Liver (tissue), 3 donors: ENCODE measurements around the gene PCMTD2.

Experiments used
- CTCF ChIP-seq: fragments of 150-350 bp; IDR thresholded peaks from 2 replicates; pipeline ENCODE4 v1.5.1; 2017; ENCODE audit warnings: improper control_type of control experiment, low read depth, low read length; ENCODE audit not compliant: missing input control
- EGR1 ChIP-seq, 2 donors: IDR thresholded peaks; 2 replicates each; pipeline ENCODE4 v1.6.1; 2016 to 2018; ENCODE audit warnings: antibody characterized with exemption in 2 of 2, low read depth in 2 of 2
- FOXA1 ChIP-seq: IDR thresholded peaks from 2 replicates; pipeline ENCODE4 v1.6.1; 2016; ENCODE audit warnings: antibody characterized with exemption
- GABPA ChIP-seq, 2 donors: IDR thresholded peaks in 1 of 2; conservative IDR thresholded peaks in 1 of 2; 2 replicates each; pipeline ENCODE4 v1.6.1; 2016; ENCODE audit warnings: antibody characterized with exemption in 2 of 2, mild to moderate bottlenecking in 1 of 2, moderate library complexity in 1 of 2
- JUND ChIP-seq, 2 donors: IDR thresholded peaks; 2 replicates each; pipeline ENCODE4 v1.6.1; 2016; ENCODE audit warnings: antibody characterized with exemption in 2 of 2
- RAD21 ChIP-seq, 2 donors: IDR thresholded peaks; 2 replicates each; pipeline ENCODE4 v1.6.1; 2016; ENCODE audit warnings: antibody characterized with exemption in 2 of 2, mild to moderate bottlenecking in 2 of 2
- RXRA ChIP-seq, 2 donors: IDR thresholded peaks; 2 replicates each; pipeline ENCODE4 v1.6.1; 2017 to 2018; ENCODE audit warnings: antibody characterized with exemption in 2 of 2, mild to moderate bottlenecking in 1 of 2
- SP1 ChIP-seq: IDR thresholded peaks from 2 replicates; pipeline ENCODE4 v1.6.1; 2018; ENCODE audit warnings: antibody characterized with exemption, mild to moderate bottlenecking
- TAF1 ChIP-seq: conservative IDR thresholded peaks from 2 replicates; pipeline ENCODE4 v1.6.1; 2016; ENCODE audit warnings: antibody characterized with exemption, mild to moderate bottlenecking
- YY1 ChIP-seq: IDR thresholded peaks from 2 replicates; pipeline ENCODE4 v1.6.1; 2016; ENCODE audit warnings: antibody characterized with exemption, mild to moderate bottlenecking
- TF ChIP-seq, protein P1 (sequence below): IDR thresholded peaks from 2 replicates; pipeline ENCODE4 v1.6.1; 2016; ENCODE audit warnings: antibody characterized with exemption
- TF ChIP-seq, protein P2 (sequence below): IDR thresholded peaks from 2 replicates; pipeline ENCODE4 v1.6.1; 2016; ENCODE audit warnings: antibody characterized with exemption, mild to moderate bottlenecking
- TF ChIP-seq, protein P3 (sequence below): IDR thresholded peaks from 2 replicates; pipeline ENCODE4 v1.6.1; 2016; ENCODE audit warnings: antibody characterized with exemption
- TF ChIP-seq, protein P4 (sequence below): IDR thresholded peaks from 2 replicates; pipeline ENCODE4 v1.6.1; 2016; ENCODE audit warnings: antibody characterized with exemption
- donor health status: healthy.
- donor health status: healthy.

- TF ChIP-seq GABPA (IDR thresholded peaks at IDR 0.05 in 1 of 2, conservative IDR thresholded peaks at IDR 0.05 in 1 of 2) (no peak), CTCF (no peak), SP1 (no peak), EGR1 (IDR thresholded peaks at IDR 0.05; ENCODE audit: low read depth in 2 of 2) (no peak), TAF1 (no peak), RXRA (IDR thresholded peaks at IDR 0.05) (no peak), RAD21 (IDR thresholded peaks at IDR 0.05) (no peak), YY1 (no peak), JUND (IDR thresholded peaks at IDR 0.05) (no peak), FOXA1 (no peak)
- TF ChIP-seq, protein P1, sequence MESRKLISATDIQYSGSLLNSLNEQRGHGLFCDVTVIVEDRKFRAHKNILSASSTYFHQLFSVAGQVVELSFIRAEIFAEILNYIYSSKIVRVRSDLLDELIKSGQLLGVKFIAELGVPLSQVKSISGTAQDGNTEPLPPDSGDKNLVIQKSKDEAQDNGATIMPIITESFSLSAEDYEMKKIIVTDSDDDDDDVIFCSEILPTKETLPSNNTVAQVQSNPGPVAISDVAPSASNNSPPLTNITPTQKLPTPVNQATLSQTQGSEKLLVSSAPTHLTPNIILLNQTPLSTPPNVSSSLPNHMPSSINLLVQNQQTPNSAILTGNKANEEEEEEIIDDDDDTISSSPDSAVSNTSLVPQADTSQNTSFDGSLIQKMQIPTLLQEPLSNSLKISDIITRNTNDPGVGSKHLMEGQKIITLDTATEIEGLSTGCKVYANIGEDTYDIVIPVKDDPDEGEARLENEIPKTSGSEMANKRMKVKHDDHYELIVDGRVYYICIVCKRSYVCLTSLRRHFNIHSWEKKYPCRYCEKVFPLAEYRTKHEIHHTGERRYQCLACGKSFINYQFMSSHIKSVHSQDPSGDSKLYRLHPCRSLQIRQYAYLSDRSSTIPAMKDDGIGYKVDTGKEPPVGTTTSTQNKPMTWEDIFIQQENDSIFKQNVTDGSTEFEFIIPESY: no peak
- TF ChIP-seq, protein P2, sequence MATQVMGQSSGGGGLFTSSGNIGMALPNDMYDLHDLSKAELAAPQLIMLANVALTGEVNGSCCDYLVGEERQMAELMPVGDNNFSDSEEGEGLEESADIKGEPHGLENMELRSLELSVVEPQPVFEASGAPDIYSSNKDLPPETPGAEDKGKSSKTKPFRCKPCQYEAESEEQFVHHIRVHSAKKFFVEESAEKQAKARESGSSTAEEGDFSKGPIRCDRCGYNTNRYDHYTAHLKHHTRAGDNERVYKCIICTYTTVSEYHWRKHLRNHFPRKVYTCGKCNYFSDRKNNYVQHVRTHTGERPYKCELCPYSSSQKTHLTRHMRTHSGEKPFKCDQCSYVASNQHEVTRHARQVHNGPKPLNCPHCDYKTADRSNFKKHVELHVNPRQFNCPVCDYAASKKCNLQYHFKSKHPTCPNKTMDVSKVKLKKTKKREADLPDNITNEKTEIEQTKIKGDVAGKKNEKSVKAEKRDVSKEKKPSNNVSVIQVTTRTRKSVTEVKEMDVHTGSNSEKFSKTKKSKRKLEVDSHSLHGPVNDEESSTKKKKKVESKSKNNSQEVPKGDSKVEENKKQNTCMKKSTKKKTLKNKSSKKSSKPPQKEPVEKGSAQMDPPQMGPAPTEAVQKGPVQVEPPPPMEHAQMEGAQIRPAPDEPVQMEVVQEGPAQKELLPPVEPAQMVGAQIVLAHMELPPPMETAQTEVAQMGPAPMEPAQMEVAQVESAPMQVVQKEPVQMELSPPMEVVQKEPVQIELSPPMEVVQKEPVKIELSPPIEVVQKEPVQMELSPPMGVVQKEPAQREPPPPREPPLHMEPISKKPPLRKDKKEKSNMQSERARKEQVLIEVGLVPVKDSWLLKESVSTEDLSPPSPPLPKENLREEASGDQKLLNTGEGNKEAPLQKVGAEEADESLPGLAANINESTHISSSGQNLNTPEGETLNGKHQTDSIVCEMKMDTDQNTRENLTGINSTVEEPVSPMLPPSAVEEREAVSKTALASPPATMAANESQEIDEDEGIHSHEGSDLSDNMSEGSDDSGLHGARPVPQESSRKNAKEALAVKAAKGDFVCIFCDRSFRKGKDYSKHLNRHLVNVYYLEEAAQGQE: no peak
- TF ChIP-seq, protein P3, sequence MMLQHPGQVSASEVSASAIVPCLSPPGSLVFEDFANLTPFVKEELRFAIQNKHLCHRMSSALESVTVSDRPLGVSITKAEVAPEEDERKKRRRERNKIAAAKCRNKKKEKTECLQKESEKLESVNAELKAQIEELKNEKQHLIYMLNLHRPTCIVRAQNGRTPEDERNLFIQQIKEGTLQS: no peak
- TF ChIP-seq, protein P4, sequence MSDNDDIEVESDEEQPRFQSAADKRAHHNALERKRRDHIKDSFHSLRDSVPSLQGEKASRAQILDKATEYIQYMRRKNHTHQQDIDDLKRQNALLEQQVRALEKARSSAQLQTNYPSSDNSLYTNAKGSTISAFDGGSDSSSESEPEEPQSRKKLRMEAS: no peak
These were observed 36.3 kb upstream of the PCMTD2 start for GRCh38 chr20:64219202-64219601.
